A673 (cell line): ENCODE results near the gene CAB39.

Experiments used
- EZH2 ChIP-seq: fragments of 200-600 bp; sonication (generic); IDR thresholded peaks from 2 replicates; pipeline ENCODE4 v1.6.1; 2017; ENCODE audit warnings: borderline replicate concordance, low read depth, mild to moderate bottlenecking, mixed read lengths, antibody characterized with exemption, low read length; ENCODE audit not compliant: poor library complexity, severe bottlenecking
- TF ChIP-seq, protein P1 (sequence below): fragments of 300-800, 200-600 bp; sonication (generic); conservative IDR thresholded peaks from 2 replicates; pipeline ENCODE4 v1.5.1; 2017; ENCODE audit warnings: low read depth, mild to moderate bottlenecking, antibody characterized with exemption, low read length, moderate library complexity, mixed read lengths

DNA sequence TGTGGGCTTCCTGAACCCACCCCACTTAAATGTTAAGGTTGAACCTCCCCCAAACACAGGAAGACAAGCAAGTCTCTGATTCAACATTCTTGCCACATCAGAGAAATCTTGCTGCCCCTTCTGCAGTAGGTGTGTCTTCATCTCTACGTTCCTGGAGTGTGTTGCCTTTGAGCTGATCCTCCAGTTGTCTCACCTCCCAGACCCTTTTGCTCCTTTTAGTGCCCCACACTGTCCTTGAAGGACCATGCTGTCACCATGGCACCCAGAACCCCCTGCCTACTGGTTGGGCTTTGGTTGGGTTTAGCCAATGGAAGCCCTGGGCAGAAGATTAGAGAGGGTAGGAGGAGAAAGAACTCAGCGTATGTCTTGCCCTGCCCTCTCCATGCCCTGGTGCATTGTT is 10.7 kb downstream of the CAB39 start:
- TF ChIP-seq, protein P1, sequence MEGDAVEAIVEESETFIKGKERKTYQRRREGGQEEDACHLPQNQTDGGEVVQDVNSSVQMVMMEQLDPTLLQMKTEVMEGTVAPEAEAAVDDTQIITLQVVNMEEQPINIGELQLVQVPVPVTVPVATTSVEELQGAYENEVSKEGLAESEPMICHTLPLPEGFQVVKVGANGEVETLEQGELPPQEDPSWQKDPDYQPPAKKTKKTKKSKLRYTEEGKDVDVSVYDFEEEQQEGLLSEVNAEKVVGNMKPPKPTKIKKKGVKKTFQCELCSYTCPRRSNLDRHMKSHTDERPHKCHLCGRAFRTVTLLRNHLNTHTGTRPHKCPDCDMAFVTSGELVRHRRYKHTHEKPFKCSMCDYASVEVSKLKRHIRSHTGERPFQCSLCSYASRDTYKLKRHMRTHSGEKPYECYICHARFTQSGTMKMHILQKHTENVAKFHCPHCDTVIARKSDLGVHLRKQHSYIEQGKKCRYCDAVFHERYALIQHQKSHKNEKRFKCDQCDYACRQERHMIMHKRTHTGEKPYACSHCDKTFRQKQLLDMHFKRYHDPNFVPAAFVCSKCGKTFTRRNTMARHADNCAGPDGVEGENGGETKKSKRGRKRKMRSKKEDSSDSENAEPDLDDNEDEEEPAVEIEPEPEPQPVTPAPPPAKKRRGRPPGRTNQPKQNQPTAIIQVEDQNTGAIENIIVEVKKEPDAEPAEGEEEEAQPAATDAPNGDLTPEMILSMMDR = no peak
- TF ChIP-seq EZH2 = no peak
